GM12873 (cell line): ENCODE results near the gene KRTAP21-3.

Experiments
- TF ChIP-seq, protein P1 (sequence below): IDR thresholded peaks from 2 replicates; pipeline ENCODE4 v1.5.1; 2012; ENCODE audit warnings: low read depth, mild to moderate bottlenecking, moderate library complexity, low read length, control low read depth; ENCODE audit not compliant: insufficient read depth; ENCODE audit errors: missing control alignments

The KRTAP21-3 gene

GRCh38 chr21:30726726-30727125 lies 8.1 kb upstream of the KRTAP21-3 start:
- TF ChIP-seq, protein P1, sequence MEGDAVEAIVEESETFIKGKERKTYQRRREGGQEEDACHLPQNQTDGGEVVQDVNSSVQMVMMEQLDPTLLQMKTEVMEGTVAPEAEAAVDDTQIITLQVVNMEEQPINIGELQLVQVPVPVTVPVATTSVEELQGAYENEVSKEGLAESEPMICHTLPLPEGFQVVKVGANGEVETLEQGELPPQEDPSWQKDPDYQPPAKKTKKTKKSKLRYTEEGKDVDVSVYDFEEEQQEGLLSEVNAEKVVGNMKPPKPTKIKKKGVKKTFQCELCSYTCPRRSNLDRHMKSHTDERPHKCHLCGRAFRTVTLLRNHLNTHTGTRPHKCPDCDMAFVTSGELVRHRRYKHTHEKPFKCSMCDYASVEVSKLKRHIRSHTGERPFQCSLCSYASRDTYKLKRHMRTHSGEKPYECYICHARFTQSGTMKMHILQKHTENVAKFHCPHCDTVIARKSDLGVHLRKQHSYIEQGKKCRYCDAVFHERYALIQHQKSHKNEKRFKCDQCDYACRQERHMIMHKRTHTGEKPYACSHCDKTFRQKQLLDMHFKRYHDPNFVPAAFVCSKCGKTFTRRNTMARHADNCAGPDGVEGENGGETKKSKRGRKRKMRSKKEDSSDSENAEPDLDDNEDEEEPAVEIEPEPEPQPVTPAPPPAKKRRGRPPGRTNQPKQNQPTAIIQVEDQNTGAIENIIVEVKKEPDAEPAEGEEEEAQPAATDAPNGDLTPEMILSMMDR = no peak

- TF ChIP-seq, protein P1 = no peak
Measured at GRCh38 chr21:30719401-30719800, 824 bp upstream of the KRTAP21-3 start.

DNA sequence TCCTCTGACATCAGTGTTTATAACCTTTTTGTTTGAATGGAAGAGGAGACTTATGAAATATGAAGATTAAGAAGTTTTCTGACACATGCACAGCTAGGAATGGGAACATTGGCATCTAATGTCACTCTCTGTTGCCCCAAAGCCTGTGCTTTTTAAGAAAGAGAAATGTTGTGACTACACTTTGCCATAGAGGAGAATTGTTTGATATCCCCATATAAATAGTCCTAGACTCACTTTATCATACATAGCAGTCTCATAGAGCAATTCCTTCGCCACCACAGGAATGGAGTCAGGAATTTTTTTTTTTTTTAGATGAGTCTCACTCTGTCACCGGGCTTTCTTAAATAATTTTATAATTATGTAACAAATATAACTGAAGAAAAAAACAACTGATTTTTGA lies 1.5 kb downstream of the KRTAP21-3 start:
- TF ChIP-seq, protein P1 = no peak

- TF ChIP-seq, protein P1 = no peak
Measured at GRCh38 chr21:30714946-30715345, 3.6 kb downstream of the KRTAP21-3 start.

DNA sequence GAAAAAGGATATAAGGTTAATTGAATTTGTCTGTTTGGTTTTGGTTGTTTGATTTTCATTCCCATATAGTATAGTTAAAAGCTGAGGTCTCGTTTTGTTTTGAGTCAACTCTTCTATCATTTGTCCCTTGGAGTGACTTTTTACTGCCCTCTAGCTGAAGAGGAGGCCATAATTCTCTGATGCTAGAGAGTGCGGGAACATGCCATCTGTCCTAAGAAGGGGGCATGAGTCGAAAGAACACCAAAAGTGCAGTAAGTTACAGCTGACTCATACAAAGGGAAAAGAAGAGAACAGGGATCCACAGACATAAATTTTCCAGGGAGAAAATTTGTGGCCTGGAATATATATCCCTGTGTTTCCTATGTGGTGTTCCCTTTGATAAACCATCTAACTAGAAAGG lies 4.1 kb downstream of the KRTAP21-3 start:
- TF ChIP-seq, protein P1 = no peak

DNA sequence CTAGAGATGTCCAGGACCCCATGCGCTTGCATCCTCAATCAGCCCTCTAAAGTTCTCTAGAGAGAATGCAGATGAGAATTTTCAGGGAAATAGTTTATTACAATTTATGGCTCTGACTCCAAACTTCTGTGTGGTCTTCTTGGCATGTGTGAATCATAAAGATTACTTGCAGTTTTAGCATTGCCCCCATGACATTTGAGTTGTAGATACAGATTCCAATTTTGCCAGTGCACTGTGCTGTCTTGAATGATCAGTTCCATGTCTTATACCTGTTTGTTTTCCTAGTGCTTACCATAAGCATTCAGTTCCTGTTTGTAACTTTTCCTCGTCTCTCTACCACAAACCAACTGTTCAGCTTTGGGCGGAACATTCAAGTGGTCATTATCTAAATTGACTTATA lies 4.8 kb downstream of the KRTAP21-3 start:
- TF ChIP-seq, protein P1 = no peak

DNA sequence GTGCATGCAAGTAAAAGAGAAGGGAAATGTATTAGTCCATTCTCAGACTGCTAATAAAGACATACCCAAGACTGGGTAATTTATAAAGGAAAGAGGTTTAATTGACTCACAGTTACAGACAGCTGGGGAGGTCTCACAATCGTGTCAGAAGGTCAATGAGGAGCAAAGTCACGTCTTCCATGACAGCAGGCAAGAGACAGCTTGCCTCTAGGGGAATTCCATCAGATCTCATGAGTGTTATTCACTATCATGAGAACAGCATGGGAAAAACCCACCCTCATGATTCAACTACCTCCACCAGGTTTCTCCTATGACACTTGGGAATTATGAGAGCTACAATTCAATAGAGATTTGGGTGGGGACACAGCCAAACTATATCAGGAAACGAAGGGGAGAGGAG lies 8.1 kb downstream of the KRTAP21-3 start:
- TF ChIP-seq, protein P1 = no peak
